Spleen (tissue), 7 donors: ENCODE measurements around the gene RABL2A.
"Not testable (repeated sequence)": the region's sequence is repeated elsewhere in the genome, so short reads cannot be mapped to it uniquely, and the experiment has no call there.

Source experiments
- CTCF ChIP-seq, 11 experiments: fragments of 200-600 bp in 7 of 11; fragments of 450-650 bp in 4 of 11; sonication (generic) in 4 of 11; IDR thresholded peaks in 8 of 11; conservative IDR thresholded peaks in 3 of 11; 1 replicate in 7 of 11; 2 replicates in 4 of 11; pipeline versions ENCODE4 v1.4.0 to v1.8.0; 2016 to 2021; ENCODE audit warnings: antibody characterized with exemption in 11 of 11, inconsistent platforms in 4 of 11, mild to moderate bottlenecking in 1 of 11
- POLR2A ChIP-seq, 3 donors: fragments of 450-650 bp; IDR thresholded peaks; one replicate each; pipeline ENCODE4 v1.5.1; 2017; ENCODE audit warnings: antibody characterized with exemption in 3 of 3, mild to moderate bottlenecking in 1 of 3
- donor health status: DM: no; HTN: no; CAD: no; lungs with moderate emphysema.
- donor health status: DM: no; HTN: no; CAD: no.
- donor health status: DM: no; HTN: no; CAD: no.

- TF ChIP-seq CTCF (IDR thresholded peaks at IDR 0.05 in 8 of 11, conservative IDR thresholded peaks at IDR 0.05 in 3 of 11); POLR2A (IDR thresholded peaks at IDR 0.05): not testable (repeated sequence)
These were observed 25.5 kb downstream of the RABL2A start for GRCh38 chr2:113652599-113652998.
